GM12874 (cell line): Measurements from ENCODE around the gene ANKRD50.

Experiments used
- TF ChIP-seq, protein P1 (sequence below): IDR thresholded peaks from 2 replicates; pipeline ENCODE4 v1.5.1; 2011; ENCODE audit warnings: low read depth, mild to moderate bottlenecking, control low read depth, low read length, moderate library complexity; ENCODE audit not compliant: insufficient read depth

ANKRD50 gene

DNA sequence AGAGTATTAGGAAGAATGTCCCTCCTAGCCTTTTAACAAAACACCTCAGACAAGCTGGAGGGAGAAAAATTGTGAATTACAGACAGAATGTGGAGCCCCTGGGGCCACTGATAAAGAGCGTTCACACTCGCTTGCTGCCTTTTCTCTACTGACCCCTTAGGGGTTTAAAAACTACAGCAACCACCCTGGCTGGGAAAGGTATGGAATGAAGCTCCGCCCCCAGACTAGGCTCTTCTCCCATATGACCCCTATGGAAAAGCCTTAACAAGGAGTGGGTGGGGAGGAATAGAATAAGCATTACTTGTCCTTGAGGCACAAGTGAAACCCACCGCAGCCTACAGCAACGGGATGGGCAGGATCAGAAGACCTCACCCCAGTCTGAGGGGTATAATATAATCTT lies 26.3 kb downstream of the ANKRD50 start:
- TF ChIP-seq, protein P1, sequence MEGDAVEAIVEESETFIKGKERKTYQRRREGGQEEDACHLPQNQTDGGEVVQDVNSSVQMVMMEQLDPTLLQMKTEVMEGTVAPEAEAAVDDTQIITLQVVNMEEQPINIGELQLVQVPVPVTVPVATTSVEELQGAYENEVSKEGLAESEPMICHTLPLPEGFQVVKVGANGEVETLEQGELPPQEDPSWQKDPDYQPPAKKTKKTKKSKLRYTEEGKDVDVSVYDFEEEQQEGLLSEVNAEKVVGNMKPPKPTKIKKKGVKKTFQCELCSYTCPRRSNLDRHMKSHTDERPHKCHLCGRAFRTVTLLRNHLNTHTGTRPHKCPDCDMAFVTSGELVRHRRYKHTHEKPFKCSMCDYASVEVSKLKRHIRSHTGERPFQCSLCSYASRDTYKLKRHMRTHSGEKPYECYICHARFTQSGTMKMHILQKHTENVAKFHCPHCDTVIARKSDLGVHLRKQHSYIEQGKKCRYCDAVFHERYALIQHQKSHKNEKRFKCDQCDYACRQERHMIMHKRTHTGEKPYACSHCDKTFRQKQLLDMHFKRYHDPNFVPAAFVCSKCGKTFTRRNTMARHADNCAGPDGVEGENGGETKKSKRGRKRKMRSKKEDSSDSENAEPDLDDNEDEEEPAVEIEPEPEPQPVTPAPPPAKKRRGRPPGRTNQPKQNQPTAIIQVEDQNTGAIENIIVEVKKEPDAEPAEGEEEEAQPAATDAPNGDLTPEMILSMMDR = no peak

DNA sequence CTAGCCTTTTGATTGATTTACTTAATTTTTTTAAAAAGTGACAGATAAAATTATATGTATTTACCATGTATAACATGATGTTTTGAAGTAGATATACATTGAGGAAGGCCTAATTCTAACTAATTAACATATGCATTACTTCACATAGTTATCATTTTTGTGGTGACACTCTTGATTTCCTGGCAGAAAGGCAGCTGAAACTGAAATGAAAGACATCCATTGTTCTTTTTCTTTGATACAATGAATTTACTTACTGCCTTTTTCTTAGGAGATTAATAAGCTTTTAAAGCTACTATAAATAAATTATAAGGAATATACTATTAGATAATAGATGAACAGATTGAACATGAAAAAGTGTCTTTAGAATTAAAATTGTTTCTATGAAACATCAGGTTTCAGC lies 26.7 kb downstream of the ANKRD50 start:
- TF ChIP-seq, protein P1 = no peak

DNA sequence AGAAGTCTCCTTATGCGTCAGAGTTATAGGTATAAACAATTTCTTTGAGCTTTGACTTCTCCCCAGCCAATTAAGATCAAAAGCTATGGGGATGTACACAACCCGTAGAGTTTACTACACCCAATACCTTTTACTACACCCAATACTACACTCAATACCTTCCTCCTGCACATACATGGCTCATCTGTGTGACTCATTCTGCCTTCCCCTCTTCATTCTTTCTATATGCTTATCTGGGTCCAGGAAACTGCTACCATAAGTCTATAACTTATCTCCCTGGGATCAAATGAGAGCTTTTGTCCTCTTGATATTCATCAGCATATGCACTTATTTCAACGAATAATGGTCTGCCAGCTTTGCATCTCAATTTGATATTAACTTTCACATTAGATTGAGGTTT lies 28.2 kb downstream of the ANKRD50 start:
- TF ChIP-seq, protein P1 = no peak

DNA sequence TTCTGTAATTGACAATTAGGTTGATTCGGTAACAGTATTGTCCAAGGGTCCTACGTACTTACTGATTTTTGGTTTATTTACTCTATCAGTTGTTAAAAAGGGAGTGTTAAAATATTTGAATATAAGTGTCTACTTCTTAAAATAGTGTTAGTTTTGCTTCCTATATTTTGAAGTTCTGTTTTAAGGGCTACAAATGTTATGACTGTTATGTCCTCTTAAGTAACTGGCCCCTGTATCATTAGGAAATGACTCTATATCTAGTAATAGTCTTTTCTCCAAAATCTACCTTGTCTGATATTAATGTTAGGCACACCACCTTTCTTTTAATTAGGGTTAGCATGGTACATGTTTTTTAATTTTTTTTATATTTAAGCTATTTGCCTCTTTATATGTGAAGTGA lies 30.1 kb downstream of the ANKRD50 start:
- TF ChIP-seq, protein P1 = no peak

DNA sequence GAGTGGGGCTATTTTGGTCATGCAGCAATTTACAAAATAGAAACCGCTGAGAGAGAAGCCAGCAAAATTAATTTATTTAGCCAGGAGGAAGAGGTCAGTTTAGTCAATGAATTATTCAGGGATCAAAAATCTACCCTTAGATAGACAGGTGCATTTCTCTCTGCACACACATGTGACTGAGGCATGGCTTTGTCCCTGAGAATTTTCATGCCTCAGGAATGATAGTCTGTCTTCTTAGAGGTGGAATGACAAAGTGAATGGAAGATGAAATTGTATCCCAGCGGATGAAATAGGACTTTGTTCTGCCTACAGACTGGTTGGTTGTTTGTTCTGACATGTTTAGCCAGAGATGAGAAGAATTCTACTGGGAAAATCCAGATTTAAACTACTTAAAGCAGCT lies 46.0 kb downstream of the ANKRD50 start:
- TF ChIP-seq, protein P1 = no peak

DNA sequence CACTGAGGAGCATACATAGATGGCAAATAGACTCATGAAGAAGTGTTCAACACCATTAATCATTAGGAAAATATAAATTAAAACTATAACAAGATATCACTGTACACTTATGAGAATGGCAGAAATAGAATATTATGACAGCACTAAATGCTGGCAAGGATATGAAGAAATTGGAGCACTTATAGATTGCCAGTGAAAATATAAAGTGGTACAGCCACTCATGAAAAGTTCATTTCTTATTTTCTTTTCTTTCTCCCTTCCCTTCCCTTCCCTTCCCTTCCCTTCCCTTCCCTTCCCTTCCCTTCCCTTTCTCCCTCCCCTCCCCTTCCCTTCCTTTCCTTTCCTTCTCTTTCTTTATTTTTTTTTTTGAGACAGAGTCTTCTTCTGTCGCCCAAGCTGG lies 53.7 kb downstream of the ANKRD50 start:
- TF ChIP-seq, protein P1 = no peak

DNA sequence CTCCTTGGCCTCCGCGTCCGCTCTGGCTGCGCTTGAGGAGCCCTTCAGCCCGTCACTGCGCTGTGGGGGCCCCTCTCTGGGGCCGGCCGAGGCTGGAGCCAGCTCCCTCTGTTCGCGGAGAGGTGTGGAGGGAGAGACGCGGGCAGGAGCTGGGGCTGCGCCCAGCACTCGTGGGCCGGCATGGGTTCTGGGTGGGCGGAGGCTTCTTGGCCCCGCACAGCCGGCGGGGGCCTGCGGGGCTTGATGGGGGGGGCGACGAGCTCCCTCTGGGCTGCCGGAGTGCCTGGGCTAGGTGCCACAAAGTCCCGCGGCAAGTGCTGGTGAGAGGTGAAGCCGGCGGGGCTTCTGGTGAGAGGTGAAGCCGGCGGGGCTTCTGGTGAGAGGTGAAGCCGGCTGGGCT lies 61.9 kb downstream of the ANKRD50 start:
- TF ChIP-seq, protein P1 = no peak

DNA sequence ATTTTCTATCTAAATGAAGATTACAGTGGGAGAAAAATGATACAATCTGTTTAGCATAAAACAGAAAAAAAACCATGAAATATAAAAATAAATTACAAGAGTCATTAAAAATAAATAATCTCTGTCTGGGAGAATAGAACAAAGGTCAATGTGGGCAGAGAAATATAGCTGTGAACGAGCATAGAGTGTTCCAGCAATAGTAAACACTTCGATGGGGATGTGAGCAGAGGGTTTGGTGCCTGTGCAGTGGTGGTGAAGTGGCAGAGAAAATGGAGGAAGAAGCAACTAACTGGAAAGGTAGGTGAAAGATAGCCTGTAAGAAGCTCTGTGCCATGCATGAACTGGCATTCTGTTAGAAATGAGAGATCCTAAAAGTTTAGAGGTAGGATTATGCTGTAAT lies 64.9 kb downstream of the ANKRD50 start:
- TF ChIP-seq, protein P1 = no peak
